A549 (cell line): ENCODE results near the gene LIN7A. TPM values are rescaled to one million over a fixed set of nuclear protein-coding genes. Genes with fewer than 3 reads are reported as not detected.

Experiments
- ATAC-seq, 2 experiments: fragments of 200-7000 bp in 1 of 2; fragments of >200 bp in 1 of 2; cut with Nextera tagmentation in 1 of 2; cut with Tn5 transposase in 1 of 2; 3 replicates each; pipeline versions ENCODE4 v1.8.0 to v1.9.1; 2018 to 2020; ENCODE audit warnings: mild to moderate bottlenecking in 1 of 2, moderate library complexity in 1 of 2
- CTCF ChIA-PET: fragments of 300-600 bp; sonication (Branson Sonifier 250); formaldehyde crosslinking; extraction: SDS; loops from one replicate; lab custom pipeline; 2021; ENCODE audit warnings: antibody characterized with exemption, inconsistent platforms; lab: Yijun Ruan, JAX
- POLR2A ChIA-PET: fragments of 350-600 bp; formaldehyde crosslinking; extraction: SDS; loops from one replicate; lab custom pipeline; 2021; ENCODE audit warnings: antibody characterized with exemption, inconsistent platforms; lab: Yijun Ruan, JAX
- DNase-seq, 2 experiments: peaks; one replicate each; pipeline versions ENCODE4 v3.0.0 to v3.0.0-alpha.2; 2011 to 2016; ENCODE audit warnings: low read depth in 1 of 2, low spot score in 1 of 2
- FAIRE-seq: peaks from 2 replicates; lab custom pipeline; 2011; peaks lifted over from hg19 to GRCh38; lab: Jason Lieb, UNC
- H3K27ac ChIP-seq, 2 experiments: fragments of >200 bp; sonication (Bioruptor Twin); formaldehyde crosslinking; 3 replicates each; pipeline ENCODE4 v1.5.1; 2016 to 2017
- H3K4me1 ChIP-seq: fragments of >200 bp; sonication (Bioruptor Twin); formaldehyde crosslinking; 3 replicates; pipeline ENCODE4 v1.6.1; 2016
- H3K4me2 ChIP-seq: fragments of >200 bp; sonication (Bioruptor Twin); formaldehyde crosslinking; 3 replicates; pipeline ENCODE4 v1.6.1; 2016
- H3K4me3 ChIP-seq: fragments of >200 bp; sonication (Bioruptor Twin); formaldehyde crosslinking; 3 replicates; pipeline ENCODE4 v1.5.1; 2016
- H3K9me3 ChIP-seq: fragments of >200 bp; sonication (Bioruptor Twin); formaldehyde crosslinking; 3 replicates; pipeline ENCODE4 v1.6.1; 2016
- BHLHE40 ChIP-seq: IDR thresholded peaks from 2 replicates; pipeline ENCODE4 v1.6.1; 2012; ENCODE audit warnings: low read depth, low read length, inconsistent platforms
- CHD4 ChIP-seq: fragments of 200-600 bp; sonication (generic); IDR thresholded peaks from 2 replicates; pipeline ENCODE4 v1.6.1; 2016; ENCODE audit warnings: antibody characterized with exemption, mild to moderate bottlenecking, borderline replicate concordance
- EHMT2 ChIP-seq: fragments of 200-600 bp; sonication (generic); IDR thresholded peaks from 2 replicates; pipeline ENCODE4 v1.6.1; 2016; ENCODE audit warnings: antibody characterized with exemption, low read depth, mild to moderate bottlenecking, moderate library complexity
- ESRRA ChIP-seq: fragments of 150-350 bp; IDR thresholded peaks from 2 replicates; pipeline ENCODE4 v1.6.1; 2014; ENCODE audit warnings: mild to moderate bottlenecking, low read length, borderline replicate concordance
- FOSB ChIP-seq: fragments of 250-450 bp; sonication (Bioruptor Pico); IDR thresholded peaks from 2 replicates; pipeline ENCODE4 v1.5.0; 2020; ENCODE audit warnings: mild to moderate bottlenecking, moderate library complexity
- FOSL2 ChIP-seq, 2 experiments: fragments of 450-650 bp in 1 of 2; fragments of >200 bp in 1 of 2; sonication (Bioruptor Twin) in 1 of 2; formaldehyde crosslinking; IDR thresholded peaks; 2 replicates each; pipeline versions ENCODE4 v1.5.0 to v1.6.1; 2016 to 2020; ENCODE audit warnings: mild to moderate bottlenecking in 1 of 2, moderate library complexity in 1 of 2
- GATA3 ChIP-seq: IDR thresholded peaks from 2 replicates; pipeline ENCODE4 v1.6.1; 2012; ENCODE audit warnings: borderline replicate concordance
- HDAC2 ChIP-seq: fragments of 200-600 bp; sonication (generic); IDR thresholded peaks from 2 replicates; pipeline ENCODE4 v1.6.1; 2016
- HOXB5 ChIP-seq: fragments of 250-450 bp; sonication (Bioruptor Pico); IDR thresholded peaks from 2 replicates; pipeline ENCODE4 v1.5.0; 2020; ENCODE audit warnings: mild to moderate bottlenecking, moderate library complexity
- JUN ChIP-seq, 2 experiments: fragments of >200 bp; sonication (Bioruptor Twin); formaldehyde crosslinking; IDR thresholded peaks; 2 replicates in 1 of 2; 3 replicates in 1 of 2; pipeline ENCODE4 v1.6.1; 2016 to 2017
- KDM1A ChIP-seq: fragments of 200-600 bp; sonication (generic); IDR thresholded peaks from 2 replicates; pipeline ENCODE4 v1.6.1; 2016; ENCODE audit warnings: low read depth, mild to moderate bottlenecking
- MAFK ChIP-seq: fragments of 450-650 bp; IDR thresholded peaks from 2 replicates; pipeline ENCODE4 v1.6.1; 2014; ENCODE audit not compliant: partially characterized antibody
- MAZ ChIP-seq: fragments of 150-350 bp; IDR thresholded peaks from 2 replicates; pipeline ENCODE4 v1.6.1; 2014; ENCODE audit warnings: antibody characterized with exemption, low read depth, low read length, borderline replicate concordance
- NFE2L2 ChIP-seq: fragments of 150-350 bp; conservative IDR thresholded peaks from 2 replicates; pipeline ENCODE4 v1.6.1; 2014; ENCODE audit warnings: low read length
- POLR2A ChIP-seq: IDR thresholded peaks from 2 replicates; pipeline ENCODE4 v1.6.1; 2012; ENCODE audit warnings: mild to moderate bottlenecking, low read length
- POLR2AphosphoS2 ChIP-seq: conservative IDR thresholded peaks from 2 replicates; pipeline ENCODE4 v1.6.1; 2012; ENCODE audit warnings: low read length, improper control_type of control experiment, inconsistent platforms
- RAD21 ChIP-seq, 2 experiments: fragments of >200 bp in 1 of 2; sonication (Bioruptor Twin) in 1 of 2; formaldehyde crosslinking in 1 of 2; IDR thresholded peaks in 1 of 2; conservative IDR thresholded peaks in 1 of 2; 2 replicates in 1 of 2; 3 replicates in 1 of 2; pipeline ENCODE4 v1.6.1; 2012 to 2018; ENCODE audit warnings: inconsistent platforms in 1 of 2
- RARB ChIP-seq: fragments of 250-450 bp; sonication (Bioruptor Pico); IDR thresholded peaks from 2 replicates; pipeline ENCODE4 v1.8.0; 2021; ENCODE audit warnings: mild to moderate bottlenecking, moderate library complexity
- RNF2 ChIP-seq: fragments of 200-600 bp; sonication (generic); IDR thresholded peaks from 2 replicates; pipeline ENCODE4 v1.6.1; 2016; ENCODE audit warnings: low read depth, mild to moderate bottlenecking, antibody characterized with exemption, moderate library complexity, borderline replicate concordance
- SREBF2 ChIP-seq: fragments of 450-650 bp; IDR thresholded peaks from 2 replicates; pipeline ENCODE4 v1.6.1; 2014; ENCODE audit warnings: mild to moderate bottlenecking, moderate library complexity
- TFCP2L1 ChIP-seq: fragments of 250-450 bp; sonication (Bioruptor Pico); IDR thresholded peaks from 2 replicates; pipeline ENCODE4 v1.5.0; 2021; ENCODE audit warnings: mild to moderate bottlenecking
- WGBS: methylation state at CpG from one replicate; pipeline ENCODE4 v1.1.6; 2017; ENCODE audit errors: missing lambda C conversion rate; 5-methylcytosine and 5-hydroxymethylcytosine counted together
- polyA plus RNA-seq, 4 experiments: library from polyadenylated mRNA; depleted of rRNA in 3 of 4; stranded (reverse); fragments of >200 nt; fragmentation: RNase III in 1 of 4; extraction: RNeasy Plus Mini Kit Qiagen cat#74134 plus additional on column Dnase treatment in 1 of 4; gene quantifications; 2 replicates in 3 of 4; 3 replicates in 1 of 4; pipeline ENCODE4 v1.2.3, GENCODE V29; 2011 to 2017
- TF ChIP-seq, protein P1 (sequence below): IDR thresholded peaks from 2 replicates; pipeline ENCODE4 v1.6.1; 2012
- TF ChIP-seq, protein P2 (sequence below): IDR thresholded peaks from 2 replicates; pipeline ENCODE4 v1.6.1; 2012
- TF ChIP-seq, protein P3 (sequence below): fragments of 250-450 bp; sonication (Bioruptor Pico); IDR thresholded peaks from 2 replicates; pipeline ENCODE4 v1.5.0; 2020; ENCODE audit warnings: low read depth, mild to moderate bottlenecking, moderate library complexity
- TF ChIP-seq, protein P4 (sequence below): fragments of 150-350 bp; IDR thresholded peaks from 2 replicates; pipeline ENCODE4 v1.6.1; 2014; ENCODE audit warnings: low read depth, mild to moderate bottlenecking, low read length
- TF ChIP-seq, protein P5 (sequence below): fragments of >200 bp; sonication (Bioruptor Twin); formaldehyde crosslinking; IDR thresholded peaks from 3 replicates; pipeline ENCODE4 v1.6.1; 2016

LIN7A gene
- polyA plus RNA-seq, 2 of the 4 experiments (the other 2 are of a cell fraction): 0.23 to 2.6 TPM

DNA sequence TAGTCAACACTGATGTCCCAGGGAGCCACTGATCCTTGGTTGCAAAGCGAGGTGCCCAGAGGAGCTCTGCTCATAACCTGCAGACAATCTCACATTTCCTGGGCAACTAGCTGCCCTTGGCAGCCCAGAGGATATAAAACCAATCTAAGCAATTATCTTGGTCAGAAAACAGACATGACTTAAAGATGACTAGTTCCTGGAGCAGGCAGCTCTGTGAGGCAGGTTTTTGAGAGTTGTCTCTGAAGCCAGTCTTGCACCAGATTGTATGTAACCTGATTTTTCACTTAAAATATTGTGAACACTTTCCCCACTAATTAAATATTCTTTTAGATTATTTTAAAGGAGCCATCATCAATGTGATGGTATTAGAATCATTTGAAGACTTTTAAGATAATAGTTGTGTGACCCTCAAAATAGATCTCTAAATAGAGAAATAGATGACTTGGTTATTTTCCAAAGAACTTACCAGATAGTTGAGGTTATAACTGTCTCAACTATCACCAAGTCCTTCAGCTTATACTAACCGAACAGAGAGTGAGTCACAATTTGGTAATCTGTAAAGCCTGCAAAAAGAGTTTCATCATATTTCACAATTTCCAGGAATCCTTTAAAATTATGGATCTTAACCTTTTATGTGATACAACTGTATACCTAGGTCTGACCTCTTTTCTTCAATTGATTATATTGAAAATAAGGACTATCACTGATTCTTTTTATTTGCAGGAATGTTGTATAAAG is 75.9 kb downstream of the LIN7A start:
- Histone ChIP-seq H3K4me1 (no peaks in the 10 kb centered on the region), H3K27ac (no peak overlapping the region), H3K9me3 (no peaks in the 10 kb centered on the region), H3K4me3 (no peak overlapping the region), H3K4me2 (no peak overlapping the region)
- POLR2A ChIA-PET: no interaction called here
- DNase-seq (no peak), ATAC-seq (no peak), FAIRE-seq (no peak)
- WGBS: 26% methylated on average over 2 of the region's 2 CpGs
- TF ChIP-seq, protein P1, sequence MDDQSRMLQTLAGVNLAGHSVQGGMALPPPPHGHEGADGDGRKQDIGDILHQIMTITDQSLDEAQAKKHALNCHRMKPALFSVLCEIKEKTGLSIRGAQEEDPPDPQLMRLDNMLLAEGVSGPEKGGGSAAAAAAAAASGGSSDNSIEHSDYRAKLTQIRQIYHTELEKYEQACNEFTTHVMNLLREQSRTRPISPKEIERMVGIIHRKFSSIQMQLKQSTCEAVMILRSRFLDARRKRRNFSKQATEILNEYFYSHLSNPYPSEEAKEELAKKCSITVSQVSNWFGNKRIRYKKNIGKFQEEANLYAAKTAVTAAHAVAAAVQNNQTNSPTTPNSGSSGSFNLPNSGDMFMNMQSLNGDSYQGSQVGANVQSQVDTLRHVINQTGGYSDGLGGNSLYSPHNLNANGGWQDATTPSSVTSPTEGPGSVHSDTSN: no peak
- CTCF ChIA-PET: no interaction called here

DNA sequence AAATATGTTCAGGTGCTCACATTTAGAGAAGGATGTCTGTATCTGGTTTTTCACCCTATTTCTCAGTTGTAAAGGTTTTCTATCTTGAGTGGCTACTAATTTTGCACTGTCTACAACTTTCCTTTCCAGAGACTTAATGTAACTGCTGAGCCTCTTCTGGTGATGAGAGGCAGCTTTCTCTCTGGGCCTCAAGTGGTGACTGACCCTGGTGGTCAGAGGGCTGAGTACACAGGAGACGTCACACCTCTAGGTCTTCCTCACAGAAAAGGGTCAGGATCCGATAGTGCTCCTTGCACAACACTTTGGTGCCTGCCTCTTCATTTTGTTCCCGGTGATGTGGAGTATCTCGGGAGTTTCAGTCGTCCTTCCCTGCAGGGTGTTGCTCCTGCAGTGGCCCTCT is 76.8 kb downstream of the LIN7A start:
- Histone ChIP-seq H3K4me1 (no peaks in the 10 kb centered on the region), H3K9me3 (no peaks in the 10 kb centered on the region), H3K4me2 (no peak overlapping the region), H3K27ac (no peak overlapping the region), H3K4me3 (no peak overlapping the region)
- no peak for FAIRE-seq
- POLR2A ChIA-PET: no interaction called here
- no peak for ATAC-seq
- CTCF ChIA-PET: no interaction called here
- DNase-seq: no peak
- 39% methylated on average over 5 of the region's 5 CpGs for WGBS
- TF ChIP-seq EHMT2 (no peak), POLR2AphosphoS2 (no peak), JUN (IDR thresholded peaks at IDR 0.05) (no peak), HOXB5 (CRISPR knock-in tag) (no peak), KDM1A (no peak), HDAC2 (no peak), MAZ (no peak), RNF2 (no peak), GATA3 (no peak), BHLHE40 (no peak)
- TF ChIP-seq, protein P2, sequence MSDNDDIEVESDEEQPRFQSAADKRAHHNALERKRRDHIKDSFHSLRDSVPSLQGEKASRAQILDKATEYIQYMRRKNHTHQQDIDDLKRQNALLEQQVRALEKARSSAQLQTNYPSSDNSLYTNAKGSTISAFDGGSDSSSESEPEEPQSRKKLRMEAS: no peak

DNA sequence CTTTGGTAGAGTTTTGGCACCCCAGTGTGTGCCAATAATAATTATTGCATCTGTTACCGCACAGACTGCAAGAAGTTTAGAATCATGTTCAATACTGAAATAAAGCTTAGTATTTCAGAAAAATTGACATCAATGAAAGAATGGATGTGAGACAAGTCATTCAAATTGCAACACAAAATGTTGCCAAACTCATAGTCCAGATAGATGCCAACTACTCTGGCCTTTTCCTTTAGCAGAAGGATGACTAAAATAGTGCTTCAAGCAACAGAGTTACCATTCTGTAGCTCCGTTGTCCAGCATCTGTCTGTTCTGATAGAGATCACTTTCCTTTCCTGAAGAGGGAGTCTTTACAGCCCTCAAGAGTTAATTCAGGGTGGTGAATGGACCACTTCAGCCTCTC is 77.5 kb downstream of the LIN7A start:
- no peaks in the 10 kb centered on the region for H3K4me1 ChIP-seq
- POLR2A ChIA-PET: no interaction called here
- no peaks in the 10 kb centered on the region for H3K9me3 ChIP-seq
- ATAC-seq: no peak
- CTCF ChIA-PET: no interaction called here
- H3K27ac ChIP-seq: no peak overlapping the region
- no peak overlapping the region for H3K4me2 ChIP-seq
- WGBS: 47% methylated on average over 2 of the region's 2 CpGs
- no peak overlapping the region for H3K4me3 ChIP-seq
- no peak for FAIRE-seq
- no peak for DNase-seq
- TF ChIP-seq MAFK (no peak), ESRRA (no peak), HOXB5 (CRISPR knock-in tag) (no peak), FOSB (CRISPR knock-in tag) (no peak)
- TF ChIP-seq, protein P3, sequence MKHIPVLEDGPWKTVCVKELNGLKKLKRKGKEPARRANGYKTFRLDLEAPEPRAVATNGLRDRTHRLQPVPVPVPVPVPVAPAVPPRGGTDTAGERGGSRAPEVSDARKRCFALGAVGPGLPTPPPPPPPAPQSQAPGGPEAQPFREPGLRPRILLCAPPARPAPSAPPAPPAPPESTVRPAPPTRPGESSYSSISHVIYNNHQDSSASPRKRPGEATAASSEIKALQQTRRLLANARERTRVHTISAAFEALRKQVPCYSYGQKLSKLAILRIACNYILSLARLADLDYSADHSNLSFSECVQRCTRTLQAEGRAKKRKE (CRISPR knock-in tag): no peak

DNA sequence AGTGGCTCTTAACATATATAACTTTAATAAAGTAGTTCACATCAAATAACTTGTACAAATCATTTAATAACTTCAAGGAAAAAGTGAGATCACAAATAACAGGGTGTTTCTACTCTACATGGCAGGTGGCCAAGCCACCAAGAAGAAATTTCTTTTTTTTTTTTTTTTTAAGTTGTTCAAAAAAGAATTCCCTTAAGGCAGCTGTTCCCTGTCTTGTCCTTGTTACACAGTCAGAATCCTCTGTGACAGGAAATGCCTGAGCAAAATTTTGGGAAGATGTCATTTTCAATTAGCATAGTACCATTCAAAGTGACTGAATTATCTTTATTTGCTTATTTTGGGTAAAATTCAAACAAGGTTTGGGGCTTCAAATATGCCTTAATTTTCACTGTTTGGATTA is 79.4 kb downstream of the LIN7A start:
- CTCF ChIA-PET: no interaction called here
- FAIRE-seq (no peak), DNase-seq (no peak), ATAC-seq (no peak)
- Histone ChIP-seq H3K27ac (no peak overlapping the region), H3K4me3 (no peak overlapping the region), H3K4me2 (no peak overlapping the region), H3K9me3 (no peaks in the 10 kb centered on the region), H3K4me1 (no peaks in the 10 kb centered on the region)
- POLR2A ChIA-PET: no interaction called here
- no peak for TF ChIP-seq FOSB (CRISPR knock-in tag)
- TF ChIP-seq FOSL2 (IDR thresholded peaks at IDR 0.05): no peak
- no peak for TF ChIP-seq FOSL2 (CRISPR knock-in tag; IDR thresholded peaks at IDR 0.05)
- no peak for TF ChIP-seq NFE2L2
- TF ChIP-seq, protein P4, sequence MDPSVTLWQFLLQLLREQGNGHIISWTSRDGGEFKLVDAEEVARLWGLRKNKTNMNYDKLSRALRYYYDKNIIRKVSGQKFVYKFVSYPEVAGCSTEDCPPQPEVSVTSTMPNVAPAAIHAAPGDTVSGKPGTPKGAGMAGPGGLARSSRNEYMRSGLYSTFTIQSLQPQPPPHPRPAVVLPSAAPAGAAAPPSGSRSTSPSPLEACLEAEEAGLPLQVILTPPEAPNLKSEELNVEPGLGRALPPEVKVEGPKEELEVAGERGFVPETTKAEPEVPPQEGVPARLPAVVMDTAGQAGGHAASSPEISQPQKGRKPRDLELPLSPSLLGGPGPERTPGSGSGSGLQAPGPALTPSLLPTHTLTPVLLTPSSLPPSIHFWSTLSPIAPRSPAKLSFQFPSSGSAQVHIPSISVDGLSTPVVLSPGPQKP: no peak
- no peak for TF ChIP-seq POLR2A
- TF ChIP-seq, protein P5, sequence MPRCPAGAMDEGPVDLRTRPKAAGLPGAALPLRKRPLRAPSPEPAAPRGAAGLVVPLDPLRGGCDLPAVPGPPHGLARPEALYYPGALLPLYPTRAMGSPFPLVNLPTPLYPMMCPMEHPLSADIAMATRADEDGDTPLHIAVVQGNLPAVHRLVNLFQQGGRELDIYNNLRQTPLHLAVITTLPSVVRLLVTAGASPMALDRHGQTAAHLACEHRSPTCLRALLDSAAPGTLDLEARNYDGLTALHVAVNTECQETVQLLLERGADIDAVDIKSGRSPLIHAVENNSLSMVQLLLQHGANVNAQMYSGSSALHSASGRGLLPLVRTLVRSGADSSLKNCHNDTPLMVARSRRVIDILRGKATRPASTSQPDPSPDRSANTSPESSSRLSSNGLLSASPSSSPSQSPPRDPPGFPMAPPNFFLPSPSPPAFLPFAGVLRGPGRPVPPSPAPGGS: no peak
- TF ChIP-seq RAD21 (conservative IDR thresholded peaks at IDR 0.05 in 1 of 2, IDR thresholded peaks at IDR 0.05 in 1 of 2): no peak
- TF ChIP-seq CHD4: no peak
- TF ChIP-seq MAFK: no peak
- TF ChIP-seq SREBF2: no peak
- TF ChIP-seq RARB (CRISPR knock-in tag): no peak
- no peak for TF ChIP-seq TFCP2L1 (CRISPR knock-in tag)
- TF ChIP-seq, protein P2: no peak
